NCI-H526 (cell line): ENCODE data around the gene SLC46A2.
A peak's percentile ranks its signal among the peaks of the same experiment; 100 is the strongest.

Source experiments
- DNase-seq, 2 experiments: peaks; one replicate each; lab custom pipeline; 2025; lab: John Stamatoyannopoulos, UW

Gene SLC46A2

DNA sequence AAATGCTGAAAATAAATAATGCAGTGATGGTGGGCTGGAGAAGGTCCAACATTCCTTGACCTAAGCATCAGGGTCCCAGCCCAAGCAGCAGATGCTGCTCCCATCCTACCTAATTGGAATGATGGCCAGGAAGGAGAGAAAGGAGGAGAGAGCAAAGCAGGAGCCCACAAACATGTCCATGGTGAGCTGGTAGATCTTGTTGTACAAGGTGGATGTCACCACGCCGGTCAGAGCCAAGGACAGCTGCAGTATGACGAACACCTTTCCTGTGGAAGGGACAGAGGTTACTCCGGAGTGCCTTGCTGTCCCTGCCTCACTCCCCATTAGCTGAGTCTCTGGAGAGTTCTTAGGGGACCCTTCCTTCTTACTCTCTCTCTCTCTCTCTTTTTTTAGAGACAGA is 4.3 kb downstream of the SLC46A2 start:
- DNase-seq: no peak

DNA sequence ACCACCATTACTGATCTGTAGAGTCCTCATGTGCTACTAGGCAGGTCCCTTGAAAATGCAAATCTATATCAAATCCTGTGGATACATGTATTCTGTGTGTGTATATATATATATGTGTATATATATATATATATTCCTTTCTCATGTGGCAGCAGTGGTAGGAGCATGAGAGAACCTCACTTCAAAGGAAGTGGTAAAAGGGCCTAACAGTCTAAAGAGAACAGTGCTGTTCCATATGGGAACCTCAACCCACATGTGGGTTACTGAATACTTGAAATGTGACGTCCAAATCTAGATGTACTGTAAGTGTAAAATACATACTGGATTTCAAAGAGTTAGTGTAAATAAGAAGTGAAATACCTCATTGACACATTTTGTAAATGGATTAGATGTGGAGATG is 5.4 kb downstream of the SLC46A2 start:
- no peak for DNase-seq

DNA sequence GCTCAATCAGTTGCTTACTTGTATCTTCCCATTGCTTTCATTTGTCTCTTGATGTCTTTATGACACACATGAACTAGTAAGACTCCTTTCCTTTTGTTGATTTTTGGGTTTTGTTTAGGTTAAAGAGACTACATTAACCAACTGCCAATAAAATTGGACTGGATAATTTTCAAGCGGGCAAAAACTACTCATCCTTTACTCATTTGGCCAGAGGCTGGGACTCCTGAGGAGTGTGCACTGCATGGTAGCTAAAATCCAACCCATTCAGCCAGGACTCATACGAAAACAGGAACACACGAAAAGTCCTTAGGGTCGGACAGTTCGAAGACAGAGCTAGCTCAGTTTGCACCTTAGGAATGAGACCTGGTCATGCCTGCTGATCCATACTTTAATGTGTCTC is 6.0 kb downstream of the SLC46A2 start:
- no peak for DNase-seq

DNA sequence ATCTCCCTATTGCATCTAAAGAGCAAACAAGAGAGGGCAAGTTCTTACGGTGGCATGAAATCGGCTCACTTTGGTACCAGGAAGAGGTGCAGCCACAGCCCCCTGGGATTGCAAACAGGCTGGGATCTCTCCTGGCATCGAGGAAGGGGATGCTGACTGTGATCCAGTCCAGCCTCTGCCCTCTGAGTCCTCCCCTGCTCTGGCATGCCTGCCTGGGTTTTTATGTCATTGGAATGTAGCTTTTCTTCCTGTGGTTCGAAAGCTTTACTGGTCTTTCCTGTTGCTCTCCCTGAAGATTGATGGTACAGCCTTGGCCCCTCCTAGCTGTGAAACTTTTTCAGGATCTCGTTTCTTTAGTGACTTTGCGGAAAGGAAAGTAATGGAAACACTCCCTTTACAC is 6.6 kb downstream of the SLC46A2 start:
- no peak for DNase-seq

DNA sequence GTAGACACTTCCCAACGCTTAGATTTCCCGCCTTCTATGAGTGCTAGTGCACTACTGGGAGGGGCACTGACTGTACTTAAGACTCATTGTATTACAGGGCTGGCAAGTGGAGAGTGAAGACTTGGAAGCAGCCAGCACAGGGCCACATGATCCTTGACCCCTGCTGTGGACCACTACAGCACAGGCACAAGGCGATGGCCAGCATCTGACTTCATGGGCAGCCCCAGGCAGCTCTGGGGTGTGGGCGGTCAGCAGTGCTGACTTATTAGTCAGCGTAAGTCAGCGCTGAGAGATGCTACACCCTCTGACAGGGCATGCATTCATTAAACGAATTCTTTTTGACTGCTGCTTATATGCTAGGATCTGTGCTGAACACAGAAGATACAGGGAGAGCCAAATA is 9.3 kb downstream of the SLC46A2 start:
- DNase-seq: no peak

DNA sequence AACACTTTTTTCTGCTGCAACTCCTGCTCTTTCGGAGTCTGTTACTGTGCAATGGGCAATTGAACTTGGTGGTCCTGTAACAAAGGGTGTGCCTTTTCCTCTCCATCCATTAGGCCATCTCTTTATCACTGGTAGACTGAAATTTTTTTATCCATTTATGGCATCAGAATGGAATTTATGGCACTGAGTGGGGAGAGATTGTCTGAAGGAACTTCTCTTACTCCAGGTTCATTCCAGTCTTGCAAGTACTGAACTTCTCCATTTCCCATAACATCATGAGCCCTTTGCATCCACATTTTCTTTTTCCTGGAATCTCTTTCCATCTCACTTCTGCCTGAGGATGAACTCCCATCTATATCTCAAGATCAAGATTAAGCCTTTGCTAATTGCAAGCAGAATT is 10.0 kb downstream of the SLC46A2 start:
- DNase-seq: no peak

DNA sequence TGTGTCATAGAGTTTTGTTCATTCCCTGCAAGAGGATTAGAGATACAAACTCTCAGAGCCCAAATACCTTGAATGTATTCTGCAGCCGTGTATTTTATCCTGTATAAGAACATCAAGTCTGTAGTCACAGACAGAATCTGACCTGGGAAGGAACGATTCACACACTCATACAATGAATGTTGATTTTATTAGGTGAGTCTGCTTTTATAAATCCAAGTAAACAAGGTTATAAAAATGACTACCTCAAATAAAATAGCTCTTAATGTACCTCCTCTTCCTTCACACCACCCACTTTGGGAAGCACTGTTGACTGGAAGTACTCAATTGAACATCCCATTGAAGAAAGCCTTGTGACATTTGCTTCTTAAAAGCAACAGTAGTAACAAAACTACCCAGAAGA is 11.9 kb downstream of the SLC46A2 start:
- no peak for DNase-seq

DNA sequence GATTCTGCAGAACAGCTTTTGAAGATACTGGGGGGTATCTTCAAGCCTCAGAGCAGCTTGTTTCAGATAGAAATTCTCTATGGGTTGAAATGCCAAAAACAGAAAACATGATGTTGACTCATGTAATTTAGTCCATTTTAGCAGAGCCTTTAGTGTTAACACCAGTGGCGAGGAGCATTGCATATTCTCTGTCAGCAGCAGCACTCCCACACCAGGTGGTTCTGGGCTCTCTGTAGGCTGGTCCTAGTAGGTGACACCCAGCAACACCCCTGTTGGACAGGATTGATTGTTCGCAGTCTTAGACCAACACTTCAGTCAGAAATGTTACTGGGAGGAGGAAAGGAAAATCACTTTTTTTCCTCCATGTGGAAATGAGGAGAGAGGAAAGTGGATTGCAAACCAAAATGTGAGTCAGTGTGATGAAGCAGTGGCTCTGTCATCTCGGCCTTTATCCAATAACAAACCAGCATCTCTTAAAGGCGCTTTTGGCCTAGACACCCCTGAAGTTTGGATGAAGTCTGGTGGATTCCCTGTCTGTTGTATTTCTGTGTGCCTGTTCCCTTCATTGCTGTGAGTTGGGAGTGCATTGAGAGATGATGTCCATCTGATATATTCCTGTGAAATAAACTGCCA is 16.8 kb downstream of the SLC46A2 start:
- DNase-seq: no peak

DNA sequence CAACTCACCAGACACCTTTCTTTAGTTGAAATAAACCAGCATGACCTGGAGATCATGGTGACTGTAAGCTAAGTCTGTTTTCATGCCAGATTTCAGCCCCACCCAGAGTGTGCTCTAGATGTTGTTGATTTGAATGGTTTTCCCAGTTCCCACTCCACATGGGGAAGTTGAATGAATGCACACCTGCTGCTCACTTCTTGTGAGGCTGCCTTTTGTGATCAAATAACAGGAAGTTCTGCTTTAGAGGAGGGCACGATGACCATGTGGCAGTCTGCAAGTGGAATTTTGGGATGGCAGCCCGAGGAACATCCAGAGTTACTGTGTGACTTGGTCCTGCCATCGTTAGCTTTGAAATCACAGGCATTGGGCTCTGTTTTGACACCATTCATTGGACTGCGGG is 18.7 kb downstream of the SLC46A2 start:
- DNase-seq: no peak

DNA sequence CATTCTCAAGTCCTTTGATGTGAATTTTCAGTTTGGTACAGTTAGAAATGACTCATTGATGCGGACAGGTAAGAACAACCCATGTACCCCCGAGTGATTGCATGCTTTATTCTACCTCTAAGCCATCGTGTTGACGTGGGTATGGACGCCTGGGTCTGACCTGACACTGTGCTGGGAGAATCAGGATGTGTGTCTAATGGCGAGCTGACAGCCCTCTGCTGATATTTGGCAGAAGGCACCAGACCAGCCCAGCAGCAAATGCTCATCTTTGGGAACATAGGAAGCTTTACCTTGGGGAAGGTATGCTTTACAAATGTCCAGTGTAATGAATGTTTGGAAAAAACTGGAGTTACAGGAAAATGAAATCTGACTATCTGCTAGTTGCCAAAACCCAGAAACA is 20.1 kb downstream of the SLC46A2 start:
- no peak for DNase-seq

DNA sequence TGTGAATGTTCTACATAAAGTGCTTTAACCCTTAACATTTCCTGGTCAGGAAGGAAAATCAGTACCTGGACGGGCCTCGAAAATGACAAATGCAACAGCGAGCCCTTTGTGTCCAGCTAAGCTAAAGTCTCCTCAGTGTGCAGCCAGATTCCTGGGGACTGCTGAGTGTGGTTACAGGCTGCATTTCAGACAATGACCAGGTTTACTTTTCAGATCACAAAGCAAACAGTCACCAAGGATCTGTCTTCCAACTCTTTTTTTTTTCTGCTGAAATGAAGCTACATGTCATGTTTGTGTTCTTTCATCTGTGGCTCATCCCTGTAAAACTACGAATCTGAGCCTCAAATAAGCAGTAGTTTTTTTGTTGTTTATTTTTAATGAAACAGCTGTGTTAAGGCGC is 20.8 kb downstream of the SLC46A2 start:
- no peak for DNase-seq

DNA sequence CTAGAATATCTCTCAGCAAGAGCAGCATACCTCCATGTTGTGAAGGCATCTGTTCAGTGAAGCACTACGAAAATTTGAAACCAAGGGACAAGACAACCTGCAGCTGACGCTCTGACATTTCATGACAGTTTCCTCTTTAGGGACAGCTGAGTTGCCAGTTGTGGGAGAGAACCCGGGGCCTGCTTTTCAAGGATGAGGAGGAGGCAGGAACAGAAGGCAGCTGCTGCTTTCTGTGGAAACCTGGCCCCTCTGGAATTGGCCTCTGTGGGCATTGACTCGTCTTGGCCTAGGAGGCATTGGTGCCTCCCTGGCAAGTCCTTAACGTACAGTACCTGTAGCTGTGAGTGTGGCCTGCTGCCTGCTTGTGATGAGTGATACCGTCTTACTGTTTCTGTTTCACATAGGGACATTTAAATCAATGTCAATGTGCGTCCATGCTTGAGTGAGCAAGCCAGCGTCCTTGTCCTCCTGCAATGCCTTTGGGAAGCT is 21.6 kb downstream of the SLC46A2 start:
- DNase-seq: peak in 1 of 2 experiments; percentile 5

DNA sequence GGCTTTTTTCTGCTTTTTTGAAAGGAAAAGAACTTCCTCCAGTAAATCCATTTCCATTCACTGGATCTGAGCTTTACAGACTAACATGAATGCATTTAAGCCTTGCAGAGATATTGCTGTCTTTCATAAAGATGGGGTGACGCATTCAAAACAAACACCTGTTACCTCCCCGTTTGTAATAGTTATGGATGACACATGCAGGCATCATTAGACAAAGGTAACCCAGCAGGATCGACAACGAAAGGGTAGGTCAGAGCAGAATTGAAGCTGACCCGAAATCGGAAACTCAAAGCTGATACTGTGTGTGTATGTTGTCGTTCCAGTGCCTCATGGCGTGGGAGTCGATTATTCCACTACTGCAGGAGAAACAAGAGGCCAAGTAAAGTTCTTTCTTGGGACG is 22.2 kb downstream of the SLC46A2 start:
- DNase-seq: no peak

DNA sequence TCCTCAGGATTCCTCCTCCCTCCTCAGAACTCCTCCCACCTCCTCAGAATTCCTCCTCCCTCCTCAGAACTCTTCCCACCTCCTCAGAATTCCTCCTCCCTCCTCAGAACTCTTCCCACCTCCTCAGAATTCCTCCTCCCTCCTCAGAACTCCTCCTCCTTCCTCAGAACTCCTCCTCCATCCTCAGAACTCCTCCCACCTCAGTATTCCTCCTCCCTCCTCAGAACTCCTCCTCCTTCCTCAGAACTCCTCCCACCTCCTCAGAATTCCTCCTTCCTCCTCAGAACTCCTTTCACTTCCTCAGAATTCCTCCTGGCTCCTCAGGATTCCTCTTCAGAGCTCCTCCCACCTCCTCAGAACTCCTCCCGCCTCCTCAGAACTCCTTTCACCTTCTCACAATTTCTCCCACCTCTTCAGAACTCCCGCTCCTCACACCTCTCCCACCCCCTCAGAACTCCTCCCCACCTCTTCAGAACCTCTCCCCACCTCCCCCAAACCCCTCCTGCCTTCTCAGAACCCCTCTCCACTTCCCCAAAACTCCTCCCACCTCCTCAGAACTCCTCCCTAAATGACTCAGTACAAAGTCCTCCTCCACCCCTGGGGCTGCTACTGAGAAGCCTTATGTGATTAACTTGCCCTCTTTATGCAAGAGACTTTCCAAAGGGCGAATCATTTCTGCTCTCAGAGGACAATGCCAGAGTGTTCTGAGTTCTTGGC is 23.2 kb downstream of the SLC46A2 start:
- no peak for DNase-seq

DNA sequence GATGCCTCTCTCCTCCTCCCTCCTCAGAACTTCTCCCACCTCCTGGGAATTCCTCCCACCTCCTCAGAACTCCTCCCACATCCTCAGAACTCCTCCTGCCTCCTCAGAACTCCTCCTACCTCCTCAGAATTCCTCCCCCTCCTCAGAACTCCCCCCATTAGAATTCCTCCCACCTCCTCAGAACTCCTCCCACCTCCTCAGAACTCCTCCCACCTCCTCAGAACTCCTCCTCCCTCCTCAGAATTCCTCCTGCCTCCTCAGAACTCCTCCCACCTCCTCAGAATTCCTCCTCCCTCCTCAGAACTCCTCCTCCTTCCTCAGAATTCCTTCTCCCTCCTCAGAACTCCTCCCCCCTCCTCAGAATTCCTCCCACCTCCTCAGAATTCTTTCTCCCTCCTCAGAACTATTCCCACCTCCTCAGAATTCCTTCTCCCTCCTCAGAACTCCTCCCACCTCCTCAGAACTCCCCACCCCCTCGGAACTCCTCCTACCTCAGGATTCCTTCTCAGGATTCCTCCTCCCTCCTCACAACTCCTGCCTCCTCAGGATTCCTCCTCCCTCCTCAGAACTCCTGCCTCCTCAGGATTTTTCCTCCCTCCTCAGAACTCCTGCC is 23.9 kb downstream of the SLC46A2 start:
- no peak for DNase-seq

DNA sequence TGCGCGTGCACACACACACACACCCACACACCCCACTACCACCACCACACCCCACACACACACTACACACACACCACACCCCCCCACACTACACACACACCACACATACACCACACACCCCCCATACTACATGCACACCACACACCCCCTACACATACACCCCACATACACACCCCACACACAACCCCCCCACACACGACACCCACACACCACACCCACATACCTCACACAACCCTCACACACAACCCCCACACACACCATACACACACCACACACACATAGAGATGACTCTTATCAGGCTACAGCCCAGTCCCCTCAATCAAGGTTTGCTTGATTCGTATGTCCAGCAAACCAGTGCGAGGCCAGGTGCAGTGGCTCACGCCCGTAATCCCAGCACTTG is 25.7 kb downstream of the SLC46A2 start:
- DNase-seq: no peak

DNA sequence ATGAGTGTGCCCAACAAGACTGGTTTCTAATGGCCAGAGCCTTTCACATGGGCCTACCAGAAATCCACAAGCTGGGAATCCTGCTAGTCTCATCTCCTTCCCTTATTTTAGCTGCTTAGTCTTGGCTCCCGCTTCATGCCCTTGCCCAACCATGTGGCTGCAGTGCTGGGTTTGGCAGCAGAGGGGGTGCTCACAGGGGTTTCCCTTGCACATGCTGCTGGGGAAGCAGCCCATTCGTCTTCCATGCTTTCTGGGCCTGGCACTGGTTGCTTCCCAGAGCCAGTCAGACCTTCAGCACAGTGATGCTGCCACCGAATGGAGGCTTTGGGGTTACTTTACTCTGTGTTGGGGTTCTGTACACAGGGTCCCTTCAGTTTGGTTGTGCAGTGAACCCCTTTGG is 26.3 kb downstream of the SLC46A2 start:
- DNase-seq: no peak

DNA sequence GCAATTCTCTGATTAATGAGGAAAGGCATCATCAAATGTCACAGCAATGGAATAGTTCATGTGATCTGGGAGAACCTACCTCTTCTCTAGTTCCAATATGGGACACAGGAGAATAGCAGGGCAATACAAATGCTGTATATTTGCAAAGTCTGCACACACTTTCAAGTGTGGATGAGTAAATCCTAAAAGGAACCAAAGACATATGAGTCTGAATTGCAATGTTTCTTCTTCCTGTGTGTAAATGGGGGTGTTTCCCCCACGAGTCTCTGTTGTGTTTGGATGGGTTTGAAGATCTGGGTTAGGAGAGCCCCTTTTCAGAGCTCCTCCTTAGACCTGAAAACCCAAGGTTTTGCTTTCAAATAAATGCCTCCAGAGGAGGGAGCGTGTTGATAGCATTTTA is 26.9 kb downstream of the SLC46A2 start:
- no peak for DNase-seq

DNA sequence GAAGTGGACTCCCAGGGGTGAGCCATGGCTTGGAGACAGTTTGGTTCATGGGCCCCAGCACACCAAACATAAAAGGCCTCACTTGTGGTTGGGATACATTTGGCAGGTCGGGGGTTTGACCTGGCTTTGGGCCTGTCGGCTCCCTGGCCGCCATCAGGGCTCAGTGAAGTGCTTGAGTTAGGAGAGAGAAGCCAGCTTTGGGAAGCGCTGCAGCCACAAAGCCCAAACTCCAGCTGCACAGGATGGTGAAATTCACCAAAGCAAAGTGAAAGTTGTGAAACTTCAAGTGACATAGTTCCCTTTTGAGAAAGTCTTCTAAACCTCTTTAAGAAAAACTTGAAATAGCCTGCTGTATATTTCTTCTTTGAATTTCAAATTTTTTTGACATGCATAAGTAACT is 27.5 kb downstream of the SLC46A2 start:
- no peak for DNase-seq

DNA sequence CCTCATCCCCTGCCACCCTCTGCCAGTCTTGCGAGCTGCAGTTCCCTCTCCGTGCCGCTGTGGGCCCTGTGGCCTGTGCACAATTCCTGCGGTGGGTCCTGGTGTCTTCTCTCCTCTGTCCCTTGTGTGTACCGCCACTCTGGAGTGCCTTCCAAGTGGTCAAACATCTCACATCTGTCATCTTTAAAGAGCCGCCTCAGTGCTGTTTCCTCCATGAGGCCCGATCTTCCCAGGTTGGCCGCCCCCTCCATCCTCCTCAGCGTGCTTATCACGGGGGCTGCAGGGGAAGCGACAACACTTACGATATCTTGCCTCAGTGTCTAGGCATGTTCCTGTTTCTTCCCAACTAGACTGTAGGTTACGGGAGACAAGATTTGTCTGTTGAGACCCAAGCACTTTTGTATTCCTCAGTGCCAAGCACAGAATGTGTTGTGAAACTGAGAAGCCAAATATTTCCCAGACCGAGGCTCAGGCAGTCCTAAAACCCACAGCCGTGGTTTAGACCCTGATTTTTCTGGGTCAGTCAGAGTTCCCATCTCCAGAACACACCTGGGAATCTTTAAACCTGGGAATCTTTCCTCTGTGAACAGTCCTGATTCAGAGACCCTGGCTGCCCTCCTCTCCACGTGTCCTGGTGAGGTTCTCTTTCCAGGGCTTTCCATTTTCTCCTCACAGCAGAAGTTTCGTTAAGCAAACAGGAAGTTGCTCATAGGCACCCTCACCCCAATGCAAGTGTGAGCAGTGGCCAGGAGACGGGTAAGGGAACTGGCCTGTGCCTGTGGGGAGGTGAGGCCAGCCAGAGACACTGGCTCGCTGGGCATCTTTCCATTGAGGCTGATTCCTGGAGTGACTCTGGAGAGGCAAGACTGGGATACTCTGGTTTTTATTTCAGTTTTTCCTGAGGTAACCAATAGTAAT is 28.8 kb downstream of the SLC46A2 start:
- no peak for DNase-seq

DNA sequence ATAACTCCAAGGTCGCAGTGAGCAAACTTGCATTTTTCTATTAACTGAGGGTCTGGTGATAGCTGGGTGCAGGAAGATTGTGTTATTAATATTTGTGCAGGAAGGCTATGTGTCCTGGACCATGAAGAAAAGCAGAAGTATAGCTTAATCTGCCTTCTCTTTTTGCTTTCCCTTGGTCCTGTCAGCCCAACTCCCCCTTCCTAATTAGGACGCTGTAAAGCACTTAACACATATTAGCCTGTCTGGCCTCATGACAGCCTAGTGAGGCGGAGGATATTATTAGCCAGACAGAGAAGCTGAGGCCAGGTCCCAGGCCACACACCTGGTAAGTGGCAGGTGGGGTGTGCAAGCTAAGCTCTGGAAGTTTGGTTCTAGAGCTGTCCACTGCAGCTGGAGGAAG is 29.5 kb downstream of the SLC46A2 start:
- DNase-seq: no peak

DNA sequence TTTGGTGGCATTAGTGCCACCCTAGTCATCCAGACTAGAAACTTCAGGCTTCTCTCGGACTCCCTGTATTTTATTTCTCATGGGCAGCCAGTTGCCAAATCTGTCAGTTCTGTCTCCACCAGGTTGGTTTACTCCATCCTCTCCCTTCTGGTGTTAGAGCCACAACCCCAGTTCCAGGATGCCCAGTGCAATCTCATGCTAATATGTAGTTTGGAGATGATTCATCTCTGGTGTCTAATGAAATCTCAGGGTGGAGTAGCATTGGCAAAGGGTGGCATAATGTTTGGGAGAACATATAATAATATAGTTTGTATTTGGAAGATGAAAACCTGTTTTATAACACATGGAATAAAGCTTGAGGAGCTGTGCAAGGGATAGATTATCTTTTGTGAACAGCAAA is 30.2 kb downstream of the SLC46A2 start:
- DNase-seq: no peak
